Measurements from ENCODE around the gene ZBTB38. TPM values are rescaled to one million over a fixed set of nuclear protein-coding genes. Genes with fewer than 3 reads are reported as not detected.

Gene ZBTB38
- total and polyA plus RNA-seq, 2 of the 13 experiments (the other 11 are each of a cell fraction or from before 2014, with no cell fraction given) = 26.8 to 51.7 TPM

DNA sequence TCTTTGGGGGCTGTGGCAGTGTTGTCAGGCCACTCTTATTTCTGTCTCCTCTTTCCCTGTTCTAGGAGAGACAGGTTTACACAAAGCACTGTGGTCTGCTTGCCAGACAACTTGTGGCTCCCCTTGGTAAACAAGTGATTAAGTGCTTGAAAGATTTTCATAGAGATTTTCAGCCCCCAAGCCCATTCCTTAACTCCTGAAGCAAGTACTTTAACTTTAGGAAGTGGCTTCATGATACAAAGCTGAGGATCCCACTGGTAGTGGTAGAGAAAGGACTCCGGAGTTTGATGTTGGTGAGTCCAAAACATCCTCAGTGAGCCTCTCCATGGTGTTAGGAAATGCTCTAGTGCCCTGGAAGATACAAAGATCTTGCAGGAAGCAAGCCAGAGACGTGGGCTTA lies 12.0 kb downstream of the ZBTB38 start:
- H3K4me1 ChIP-seq (ENCODE audit: insufficient read depth, low read length) = no peaks in the 10 kb centered on the region
- no peak overlapping the region for H3K4me2 ChIP-seq (ENCODE audit: low read depth, low read length)
- H3K4me3 ChIP-seq (replicated peaks in 1 of 3; ENCODE audit: insufficient read depth in 1 of 3, low read depth in 2 of 3, low read length in 3 of 3) = no peak overlapping the region
- POLR2A ChIA-PET = no interaction called here
- no peaks in the 10 kb centered on the region for H3K79me2 ChIP-seq (ENCODE audit: insufficient read depth, low read length)
- CTCF ChIA-PET (ENCODE audit: low intra/inter-chr PET ratio, low total read pairs) = no interaction called here
- H3K27ac ChIP-seq (ENCODE audit: extremely low read length, insufficient read depth, low read length) = no peak overlapping the region
- no peaks in the 10 kb centered on the region for H3K27me3 ChIP-seq (ENCODE audit: control insufficient read depth in 1 of 2, insufficient read depth in 2 of 2, low read length in 2 of 2)
- intact Hi-C loops (cut with micrococcal nuclease; ENCODE audit: unreplicated experiment) = no loop called here
- DNase-seq (ENCODE audit: low spot score) = no peak
- no peak for ATAC-seq
- in situ Hi-C loops (cut with HindIII; ENCODE audit: extremely low pct_ligation_motif_present, low pct_unique_long_range_greater_than_20kb) = no loop called here
- peaks cover 13 to 80% of the 10 kb centered on the region in 2 experiments for H3K36me3 ChIP-seq (replicated peaks in 1 of 2; ENCODE audit: control insufficient read depth in 1 of 2, insufficient read depth in 2 of 2, low read length in 2 of 2)
- no peak overlapping the region for H2AFZ ChIP-seq (ENCODE audit: low read length)
- 94% methylated on average over 2 of the region's 2 CpGs for WGBS (ENCODE audit: low lambda C conversion rate)
- no peak for TF ChIP-seq ZNF720 (CRISPR knock-in tag; IDR thresholded peaks at IDR 0.05)
- TF ChIP-seq IRF2 (CRISPR knock-in tag; IDR thresholded peaks at IDR 0.05) = no peak
- TF ChIP-seq ZBTB42 (CRISPR knock-in tag; IDR thresholded peaks at IDR 0.05) = no peak
- TF ChIP-seq SIX4 (CRISPR knock-in tag; IDR thresholded peaks at IDR 0.05) = no peak
- TF ChIP-seq ZNF280D (CRISPR knock-in tag; IDR thresholded peaks at IDR 0.05) = no peak
- TF ChIP-seq IKZF4 (CRISPR knock-in tag; IDR thresholded peaks at IDR 0.05; ENCODE audit: borderline replicate concordance, low read depth, not compliant biosample characterization) = no peak
- no peak for TF ChIP-seq ZNF543 (CRISPR knock-in tag; IDR thresholded peaks at IDR 0.05)
- TF ChIP-seq ZFP62 (CRISPR knock-in tag; IDR thresholded peaks at IDR 0.05) = no peak
- no peak for TF ChIP-seq RFX3 (CRISPR knock-in tag; IDR thresholded peaks at IDR 0.05)
- no peak for TF ChIP-seq ZFP36L2 (CRISPR knock-in tag; IDR thresholded peaks at IDR 0.05)
- TF ChIP-seq ZNF746 (CRISPR knock-in tag; IDR thresholded peaks at IDR 0.05) = no peak
- no peak for TF ChIP-seq YY1 (IDR thresholded peaks at IDR 0.05; ENCODE audit: insufficient read depth, insufficient replicate concordance, low read depth, low read length)
- no peak for TF ChIP-seq ZNF530 (CRISPR knock-in tag; IDR thresholded peaks at IDR 0.05; ENCODE audit: low read depth)
- TF ChIP-seq HDAC6 (IDR thresholded peaks at IDR 0.05; ENCODE audit: low read depth, low read length) = no peak
- TF ChIP-seq ZHX1 (CRISPR knock-in tag; IDR thresholded peaks at IDR 0.05; ENCODE audit: low read depth) = no peak
- BruUV-seq (replicated peaks) = no TSS peak
- no peak overlapping the region for H3K9ac ChIP-seq (ENCODE audit: insufficient read depth, low read depth, low read length)
- no peaks in the 10 kb centered on the region for H4K20me1 ChIP-seq (ENCODE audit: insufficient read depth, low read length)
- H3K9me3 ChIP-seq (ENCODE audit: low read length) = no peaks in the 10 kb centered on the region
- FAIRE-seq = no peak

All from HepG2 (cell line).